HepG2 (cell line): ENCODE measurements around the gene ANKRD27. TPM values are rescaled to one million over a fixed set of nuclear protein-coding genes. Genes with fewer than 3 reads are reported as not detected.

Source experiments
- ATAC-seq: fragments of 200-7000 bp; cut with Tn5 transposase; 3 replicates; pipeline ENCODE4 v1.9.1; 2020; ENCODE audit warnings: mild to moderate bottlenecking, moderate library complexity
- BruUV-seq: library from RNA; stranded (reverse); fragments of 400-500 nt; replicated peaks from 2 replicates; lab custom pipeline; 2021; lab: Mats Ljungman, UMichigan
- CTCF ChIA-PET: fragments of 300-600 bp; formaldehyde crosslinking; extraction: SDS; loops from one replicate; lab custom pipeline; 2021; ENCODE audit warnings: low total read pairs, inconsistent platforms, low intra/inter-chr PET ratio; lab: Yijun Ruan, JAX
- POLR2A ChIA-PET: fragments of 350-600 bp; sonication (Branson Sonifier 250); formaldehyde crosslinking; loops from one replicate; lab custom pipeline; 2020; ENCODE audit warnings: antibody characterized with exemption, inconsistent platforms; lab: Yijun Ruan, JAX
- DNase-seq: peaks from one replicate; pipeline ENCODE4 v3.0.0-alpha.2; 2015; ENCODE audit warnings: low spot score
- FAIRE-seq: peaks from 3 replicates; lab custom pipeline; 2011; peaks lifted over from hg19 to GRCh38; lab: Jason Lieb, UNC
- H2AFZ ChIP-seq: one replicate; pipeline ENCODE4 v1.6.1; 2011; ENCODE audit warnings: low read length, inconsistent platforms
- H3K27ac ChIP-seq: fragments of 300-600 bp; 3 replicates; pipeline ENCODE4 v1.8.0; 2011; ENCODE audit warnings: mixed run types, mild to moderate bottlenecking, mixed read lengths, low read length, inconsistent platforms; ENCODE audit not compliant: insufficient read depth; ENCODE audit errors: extremely low read length
- H3K27me3 ChIP-seq, 2 experiments: fragments of 200-600 bp in 1 of 2; 2 replicates in 1 of 2; 3 replicates in 1 of 2; pipeline versions ENCODE4 v1.6.0 to v1.8.0; 2011; ENCODE audit warnings: low read length in 2 of 2, mild to moderate bottlenecking in 2 of 2, moderate library complexity in 2 of 2, inconsistent platforms in 1 of 2; ENCODE audit not compliant: insufficient read depth in 2 of 2, control insufficient read depth in 1 of 2
- H3K36me3 ChIP-seq, 2 experiments: fragments of 200-600 bp in 1 of 2; replicated peaks in 1 of 2; 2 replicates in 1 of 2; 3 replicates in 1 of 2; pipeline versions ENCODE4 v1.5.1 to v1.8.0; 2011; ENCODE audit warnings: low read length in 2 of 2, inconsistent platforms in 1 of 2; ENCODE audit not compliant: insufficient read depth in 2 of 2, control insufficient read depth in 1 of 2
- H3K4me1 ChIP-seq: 2 replicates; pipeline ENCODE4 v1.5.1; 2012; ENCODE audit warnings: low read length, inconsistent platforms; ENCODE audit not compliant: insufficient read depth
- H3K4me2 ChIP-seq: 2 replicates; pipeline ENCODE4 v1.6.0; 2011; ENCODE audit warnings: low read depth, low read length, inconsistent platforms
- H3K4me3 ChIP-seq, 3 experiments: fragments of 200-600 bp in 1 of 3; sonication (generic), shearing (Covaris generic) in 1 of 3; replicated peaks in 1 of 3; 2 replicates each; pipeline ENCODE4 v1.5.1; 2011 to 2016; ENCODE audit warnings: low read length in 3 of 3, inconsistent platforms in 2 of 3, low read depth in 2 of 3, mild to moderate bottlenecking in 2 of 3, control low read depth in 1 of 3, mixed read lengths in 1 of 3; ENCODE audit not compliant: insufficient read depth in 1 of 3
- H3K79me2 ChIP-seq: one replicate; pipeline ENCODE4 v1.6.1; 2011; ENCODE audit warnings: low read length, inconsistent platforms; ENCODE audit not compliant: insufficient read depth
- H3K9ac ChIP-seq: 2 replicates; pipeline ENCODE4 v1.6.0; 2011; ENCODE audit warnings: mild to moderate bottlenecking, low read depth, low read length, inconsistent platforms; ENCODE audit not compliant: insufficient read depth
- H3K9me3 ChIP-seq: 2 replicates; pipeline ENCODE4 v1.5.1; 2012; ENCODE audit warnings: mild to moderate bottlenecking, low read length
- H4K20me1 ChIP-seq: 2 replicates; pipeline ENCODE4 v1.6.0; 2011; ENCODE audit warnings: inconsistent platforms, mild to moderate bottlenecking, low read length, moderate library complexity; ENCODE audit not compliant: insufficient read depth
- CEBPB ChIP-seq: IDR thresholded peaks from 2 replicates; pipeline ENCODE4 v1.6.1; 2011; ENCODE audit warnings: low read depth, low read length, improper control_type of control experiment, borderline replicate concordance
- TFDP2 ChIP-seq: sonication (generic); formaldehyde crosslinking; IDR thresholded peaks from 2 replicates; pipeline ENCODE4 v1.4.0; 2020; ENCODE audit warnings: missing genetic modification reagents
- ZBTB14 ChIP-seq: sonication (generic); formaldehyde crosslinking; IDR thresholded peaks from 2 replicates; pipeline ENCODE4 v1.4.0; 2020; ENCODE audit warnings: missing genetic modification reagents
- ZFYVE20 ChIP-seq: sonication (generic); formaldehyde crosslinking; IDR thresholded peaks from 2 replicates; pipeline ENCODE4 v1.8.0; 2023; ENCODE audit warnings: low read depth, mild to moderate bottlenecking, moderate library complexity, missing genetic modification reagents, borderline replicate concordance
- ZNF282 ChIP-seq: fragments of 450-650 bp; IDR thresholded peaks from 2 replicates; pipeline ENCODE4 v1.6.1; 2018; ENCODE audit not compliant: partially characterized antibody
- ZNF367 ChIP-seq: sonication (generic); formaldehyde crosslinking; IDR thresholded peaks from 2 replicates; pipeline ENCODE4 v1.4.0; 2020; ENCODE audit warnings: missing genetic modification reagents, borderline replicate concordance
- ZNF432 ChIP-seq: sonication (generic); formaldehyde crosslinking; IDR thresholded peaks from 2 replicates; pipeline ENCODE4 v1.5.0; 2020; ENCODE audit warnings: missing genetic modification reagents, mild to moderate bottlenecking, borderline replicate concordance
- WGBS: methylation state at CpG from one replicate; pipeline ENCODE4 v1.1.6; 2017; ENCODE audit warnings: low lambda C conversion rate; 5-methylcytosine and 5-hydroxymethylcytosine counted together
- in situ Hi-C: cut with HindIII; loops from 2 replicates; pipeline ENCODE4 v1.10.0; 2017; ENCODE audit warnings: low pct_unique_long_range_greater_than_20kb; ENCODE audit not compliant: extremely low pct_ligation_motif_present
- intact Hi-C: fragments of 100-400 bp; cut with micrococcal nuclease; formaldehyde crosslinking; loops from one replicate; pipeline ENCODE4 v1.10.0; 2022; ENCODE audit not compliant: unreplicated experiment
- polyA plus RNA-seq, 8 experiments: library from polyadenylated mRNA; depleted of rRNA in 3 of 8; stranded (reverse) in 7 of 8; unstranded in 1 of 8; fragments of >200 nt; fragmentation: Illumina TruSeq in 4 of 8; extraction: Trizol in 4 of 8; gene quantifications; 2 replicates each; pipeline versions ENCODE4 v1.2.1 to v1.2.3, GENCODE V29; 2011 to 2016; ENCODE audit warnings: low read depth in 4 of 8, missing spikeins in 1 of 8, mixed read lengths in 1 of 8; ENCODE audit not compliant: insufficient read depth in 1 of 8
- total RNA-seq, 5 experiments: library from RNA; depleted of rRNA; stranded (reverse); fragments of >200 nt; fragmentation: Illumina TruSeq; extraction: Trizol; gene quantifications; 2 replicates each; pipeline ENCODE4 v1.2.3, GENCODE V29; 2016; ENCODE audit warnings: low read depth in 1 of 5

The ANKRD27 gene
- total and polyA plus RNA-seq, 2 of the 13 experiments (the other 11 are each of a cell fraction or from before 2014, with no cell fraction given): 22.2 to 23.7 TPM

GRCh38 chr19:32624410-32624809 lies 50.6 kb downstream of the ANKRD27 start:
- Histone ChIP-seq H4K20me1 (no peaks in the 10 kb centered on the region), H3K9me3 (no peaks in the 10 kb centered on the region), H3K27me3 (no peaks in the 10 kb centered on the region), H3K27ac (no peak overlapping the region), H2AFZ (no peak overlapping the region), H3K9ac (no peak overlapping the region), H3K4me2 (no peak overlapping the region), H3K4me1 (no peaks in the 10 kb centered on the region), H3K36me3 (peaks cover 10 to 40% of the 10 kb centered on the region in 2 experiments; a peak in 4 of 5 replicates), H3K79me2 (no peaks in the 10 kb centered on the region), H3K4me3 (no peak overlapping the region)
- FAIRE-seq: no peak
- intact Hi-C loops (no loop called here), in situ Hi-C loops (no loop called here)
- TF ChIP-seq CEBPB (peak; percentile 71), ZNF282 (no peak)
- no peak for DNase-seq
- ATAC-seq: no peak
- ChIA-PET CTCF (no interaction called here), POLR2A (no interaction called here)
- 97% methylated on average over 6 of the region's 6 CpGs for WGBS
- no TSS peak for BruUV-seq

GRCh38 chr19:32622002-32622401 lies 53.0 kb downstream of the ANKRD27 start:
- in situ Hi-C loops: no loop called here
- ATAC-seq: no peak

More at GRCh38 chr19:32622002-32622401, 53.0 kb downstream of the ANKRD27 start:
- Histone ChIP-seq H3K4me2 (no peak overlapping the region), H3K9me3 (no peaks in the 10 kb centered on the region), H3K79me2 (no peaks in the 10 kb centered on the region), H3K9ac (no peak overlapping the region), H3K36me3 (peaks cover 16 to 34% of the 10 kb centered on the region in 2 experiments; a peak in 4 of 5 replicates), H4K20me1 (no peaks in the 10 kb centered on the region), H3K27me3 (no peaks in the 10 kb centered on the region), H2AFZ (no peak overlapping the region), H3K4me3 (no peak overlapping the region), H3K27ac (no peak overlapping the region), H3K4me1 (no peaks in the 10 kb centered on the region)
- CTCF ChIA-PET: no interaction called here
- no peak for TF ChIP-seq TFDP2
- no peak for TF ChIP-seq ZNF367 (CRISPR knock-in tag)
- TF ChIP-seq ZBTB14: no peak
- TF ChIP-seq ZNF432 (CRISPR knock-in tag): no peak
- TF ChIP-seq ZFYVE20 (CRISPR knock-in tag): no peak
- DNase-seq (no peak), FAIRE-seq (no peak)
- POLR2A ChIA-PET: no interaction called here
- no TSS peak for BruUV-seq
- WGBS: 90% methylated on average over 12 of the region's 12 CpGs
- intact Hi-C loops: no loop called here
